Heart left ventricle (tissue), 13 donors: ENCODE results near the gene C9orf43.

Experiments
- POLR2A ChIP-seq, 2 donors: fragments of 450-650 bp; IDR thresholded peaks; one replicate each; pipeline ENCODE4 v1.6.1; 2017; ENCODE audit warnings: antibody characterized with exemption in 2 of 2, mild to moderate bottlenecking in 2 of 2, moderate library complexity in 2 of 2
- TF ChIP-seq, protein P1 (sequence below), 12 donors: fragments of 200-600 bp; sonication (generic) in 4 of 12; IDR thresholded peaks; one replicate each; pipeline versions ENCODE4 v1.5.0 to v1.8.0; 2018 to 2022; ENCODE audit warnings: antibody characterized with exemption in 12 of 12, mild to moderate bottlenecking in 5 of 12
- donor health status: ischemic (EF 13 %, LVEDD 7.1; RV severe dilation, severe dysfunction).
- donor health status: DM: no; HTN: yes; CAD: no.
- donor health status: DM: no; HTN: no; CAD: no.
- donor health status: ischemic (EF 25% LVEDD 6.9; RV normal size, moderate dysfunction).
- donor health status: ischemic (EF 25% LVEDD 5.7; RV mildly dilated, moderate dysfunction).
- donor health status: ischemic (EF 35%, LVEDD 5.7; RV mildly dilated, moderate dysfunction).
- donor health status: nonischemic (EF 11% LVEDD 7.7; RV severe dilation, severe dysfunction).
- donor health status: DM: yes; HTN: yes; CAD: no.
- donor health status: PGD.
- donor health status: ischemic (EF 29% LVEDD 5.4; RV normal size, mild dysfunction).
- donor health status: nonischemic (EF 23%, LVEDD 6.1; RV moderate dilation, normal function).

DNA sequence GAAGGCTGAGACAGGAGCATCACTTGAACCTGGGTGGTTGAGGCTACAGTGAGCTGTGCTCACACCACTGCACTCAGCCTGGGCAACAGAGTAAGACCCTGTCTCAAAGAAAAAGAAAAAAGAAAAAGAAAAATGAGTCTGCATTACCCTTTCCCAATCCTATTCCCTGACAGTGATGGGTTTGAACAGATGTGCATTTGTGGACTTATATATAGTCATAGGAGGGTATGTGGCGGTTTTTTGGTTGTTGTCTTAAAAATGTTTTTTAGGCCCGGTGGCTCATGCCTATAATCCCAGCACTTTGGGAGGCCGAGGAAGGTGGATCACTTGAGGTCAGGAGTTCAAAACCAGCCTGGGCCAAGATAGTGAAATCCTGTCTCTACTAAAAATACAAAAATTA is 47.2 kb upstream of the C9orf43 start:
- TF ChIP-seq POLR2A (IDR thresholded peaks at IDR 0.05) = no peak
- TF ChIP-seq, protein P1, sequence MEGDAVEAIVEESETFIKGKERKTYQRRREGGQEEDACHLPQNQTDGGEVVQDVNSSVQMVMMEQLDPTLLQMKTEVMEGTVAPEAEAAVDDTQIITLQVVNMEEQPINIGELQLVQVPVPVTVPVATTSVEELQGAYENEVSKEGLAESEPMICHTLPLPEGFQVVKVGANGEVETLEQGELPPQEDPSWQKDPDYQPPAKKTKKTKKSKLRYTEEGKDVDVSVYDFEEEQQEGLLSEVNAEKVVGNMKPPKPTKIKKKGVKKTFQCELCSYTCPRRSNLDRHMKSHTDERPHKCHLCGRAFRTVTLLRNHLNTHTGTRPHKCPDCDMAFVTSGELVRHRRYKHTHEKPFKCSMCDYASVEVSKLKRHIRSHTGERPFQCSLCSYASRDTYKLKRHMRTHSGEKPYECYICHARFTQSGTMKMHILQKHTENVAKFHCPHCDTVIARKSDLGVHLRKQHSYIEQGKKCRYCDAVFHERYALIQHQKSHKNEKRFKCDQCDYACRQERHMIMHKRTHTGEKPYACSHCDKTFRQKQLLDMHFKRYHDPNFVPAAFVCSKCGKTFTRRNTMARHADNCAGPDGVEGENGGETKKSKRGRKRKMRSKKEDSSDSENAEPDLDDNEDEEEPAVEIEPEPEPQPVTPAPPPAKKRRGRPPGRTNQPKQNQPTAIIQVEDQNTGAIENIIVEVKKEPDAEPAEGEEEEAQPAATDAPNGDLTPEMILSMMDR (IDR thresholded peaks at IDR 0.05) = no peak
